NCI-H345 treated with DMSO at 0.1 percent for 48 hours (cell line): Measurements from ENCODE around the gene MCM8.

Experiments used
- DNase-seq: peaks from one replicate; lab custom pipeline; 2025; ENCODE audit not compliant: unreplicated experiment; lab: John Stamatoyannopoulos, UW

MCM8 gene

GRCh38 chr20:5950271-5951031 is at the start of gene MCM8, which contains the start of gene TRMT6:
Gene MCM8, plus strand, starts transcription at chr20:5950652. Its CDS starts 1,364 bp downstream, at chr20:5952016.
Gene TRMT6, minus strand, starts transcription at chr20:5950533. Its CDS starts 128 bp downstream, at chr20:5950405.
- peak; percentile 98 for DNase-seq

- no peak for DNase-seq
Observed at GRCh38 chr20:5900908-5901307, 49.5 kb upstream of the MCM8 start.

GRCh38 chr20:5908981-5909380 is 41.5 kb upstream of the MCM8 start:
- no peak for DNase-seq

- no peak for DNase-seq
Observed at GRCh38 chr20:5910186-5910585, 40.3 kb upstream of the MCM8 start.

GRCh38 chr20:5913166-5913565 is 37.3 kb upstream of the MCM8 start:
- no peak for DNase-seq

GRCh38 chr20:5914859-5915258 is 35.6 kb upstream of the MCM8 start:
- DNase-seq, result no peak

- no peak for DNase-seq
Observed at GRCh38 chr20:5918856-5919625, 31.4 kb upstream of the MCM8 start.

- DNase-seq, result no peak
Observed at GRCh38 chr20:5919626-5920544, 30.6 kb upstream of the MCM8 start.

- no peak for DNase-seq
Observed at GRCh38 chr20:5920581-5920980, 29.9 kb upstream of the MCM8 start.

- no peak for DNase-seq
Observed at GRCh38 chr20:5923493-5923892, 27.0 kb upstream of the MCM8 start.

GRCh38 chr20:5925551-5925950 is 24.9 kb upstream of the MCM8 start:
- no peak for DNase-seq

- DNase-seq, result no peak
Observed at GRCh38 chr20:5927749-5928462, 22.5 kb upstream of the MCM8 start.

GRCh38 chr20:5928836-5929715 is 21.4 kb upstream of the MCM8 start:
- DNase-seq, result no peak

GRCh38 chr20:5931411-5931810 is 19.0 kb upstream of the MCM8 start:
- no peak for DNase-seq

- DNase-seq, result no peak
Observed at GRCh38 chr20:5932796-5933195, 17.7 kb upstream of the MCM8 start.

- no peak for DNase-seq
Observed at GRCh38 chr20:5933802-5934436, 16.5 kb upstream of the MCM8 start.

GRCh38 chr20:5935384-5935783 is 15.1 kb upstream of the MCM8 start:
- no peak for DNase-seq

- DNase-seq, result no peak
Observed at GRCh38 chr20:5936238-5936637, 14.2 kb upstream of the MCM8 start.

- no peak for DNase-seq
Observed at GRCh38 chr20:5938456-5939029, 11.9 kb upstream of the MCM8 start.
